GM12891 (cell line): ENCODE measurements around the gene DLG4.

Experiments used
- POLR2A ChIP-seq: IDR thresholded peaks from 2 replicates; pipeline ENCODE4 v1.6.1; 2011; ENCODE audit warnings: low read depth, low read length, control low read depth
- POLR2AphosphoS5 ChIP-seq: IDR thresholded peaks from 2 replicates; pipeline ENCODE4 v1.6.1; 2011; ENCODE audit warnings: low read depth, low read length, control low read depth

DNA sequence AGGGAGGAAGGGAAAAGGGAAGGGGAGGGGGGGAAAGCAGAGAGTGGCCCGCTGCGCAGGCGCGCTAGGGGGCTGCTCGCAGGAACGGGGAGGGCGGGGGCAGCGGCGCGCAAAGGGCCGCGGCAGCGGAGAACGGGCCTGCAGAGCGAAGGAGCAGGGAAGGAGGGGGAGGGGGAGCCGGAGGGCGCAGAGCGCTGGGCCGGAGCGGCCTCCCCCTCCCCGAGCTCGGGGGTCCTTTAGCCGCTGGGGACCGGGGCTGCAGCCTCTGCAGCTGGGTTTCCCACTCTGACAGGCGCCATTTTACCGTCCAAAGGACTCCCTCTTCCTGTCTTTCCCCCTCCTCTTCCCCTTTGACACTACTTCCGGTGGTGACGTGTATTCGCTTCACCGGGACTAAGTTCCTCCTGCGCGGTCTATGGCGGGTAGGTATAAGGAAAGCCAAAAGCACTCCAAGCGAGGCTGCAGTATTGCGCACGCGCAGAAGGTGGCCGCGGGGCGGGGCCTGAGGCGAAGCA lies 32.1 kb upstream of the DLG4 start, which contains the start of gene CTDNEP1:
- peak; percentile 58; the same call in 1 of the 2 replicates for TF ChIP-seq POLR2AphosphoS5
- peak; percentile 79 for TF ChIP-seq POLR2A
